Neutrophil (primary cell): Measurements from ENCODE around the gene GALNT7.

ENCODE experiments used
- H3K27ac ChIP-seq: fragments of 200-600 bp; sonication (generic); 2 replicates; pipeline ENCODE4 v1.5.1; 2016; ENCODE audit warnings: mild to moderate bottlenecking, moderate library complexity
- H3K27me3 ChIP-seq: fragments of 200-600 bp; sonication (generic); 2 replicates; pipeline ENCODE4 v1.6.0; 2016; ENCODE audit warnings: mild to moderate bottlenecking
- H3K36me3 ChIP-seq: fragments of 200-600 bp; sonication (generic); 2 replicates; pipeline ENCODE4 v1.5.1; 2017
- H3K4me1 ChIP-seq, 2 experiments: fragments of 200-600 bp in 1 of 2; sonication (generic) in 1 of 2; 1 replicate in 1 of 2; 2 replicates in 1 of 2; pipeline versions ENCODE4 v1.5.1 to v1.6.1; 2013 to 2016; ENCODE audit warnings: low read depth in 1 of 2, low read length in 1 of 2, mild to moderate bottlenecking in 1 of 2, moderate library complexity in 1 of 2; ENCODE audit not compliant: control insufficient read depth in 1 of 2, insufficient read depth in 1 of 2
- H3K4me3 ChIP-seq, 2 experiments: fragments of 200-600 bp in 1 of 2; sonication (generic) in 1 of 2; 1 replicate in 1 of 2; 2 replicates in 1 of 2; pipeline ENCODE4 v1.5.1; 2013 to 2016; ENCODE audit warnings: low read depth in 1 of 2, low read length in 1 of 2, mild to moderate bottlenecking in 1 of 2, moderate library complexity in 1 of 2
- H3K9me3 ChIP-seq: fragments of 200-600 bp; sonication (generic); 2 replicates; pipeline ENCODE4 v1.5.1; 2016
- TF ChIP-seq, protein P1 (sequence below): fragments of 200-600 bp; sonication (generic); IDR thresholded peaks from 2 replicates; pipeline ENCODE4 v1.5.1; 2016; ENCODE audit warnings: antibody characterized with exemption

Gene GALNT7

DNA sequence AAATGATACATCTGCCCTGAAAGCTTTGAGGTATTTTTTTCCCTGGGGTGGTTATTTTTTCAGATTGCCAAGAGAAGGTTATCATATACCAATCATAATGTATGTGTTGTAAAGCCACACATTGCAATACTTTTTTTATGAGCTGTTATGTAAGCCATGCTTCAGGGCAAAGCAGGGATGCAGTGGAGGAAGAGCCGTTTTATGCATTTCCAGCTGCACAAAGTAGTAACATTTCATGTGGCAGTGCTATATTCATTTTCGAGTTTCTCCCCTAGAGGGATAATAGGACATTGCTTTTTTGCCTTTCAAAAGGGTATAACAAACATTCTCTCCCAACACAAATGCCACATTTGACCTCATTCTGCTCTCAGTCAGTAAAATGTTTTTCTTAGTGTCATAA lies 68.5 kb downstream of the GALNT7 start:
- Histone ChIP-seq H3K36me3 (no peaks in the 10 kb centered on the region), H3K4me1 (peaks cover 0 to 8% of the 10 kb centered on the region in 2 experiments), H3K9me3 (no peaks in the 10 kb centered on the region), H3K4me3 (no peak overlapping the region), H3K27me3 (no peaks in the 10 kb centered on the region), H3K27ac (no peak overlapping the region)
- TF ChIP-seq, protein P1, sequence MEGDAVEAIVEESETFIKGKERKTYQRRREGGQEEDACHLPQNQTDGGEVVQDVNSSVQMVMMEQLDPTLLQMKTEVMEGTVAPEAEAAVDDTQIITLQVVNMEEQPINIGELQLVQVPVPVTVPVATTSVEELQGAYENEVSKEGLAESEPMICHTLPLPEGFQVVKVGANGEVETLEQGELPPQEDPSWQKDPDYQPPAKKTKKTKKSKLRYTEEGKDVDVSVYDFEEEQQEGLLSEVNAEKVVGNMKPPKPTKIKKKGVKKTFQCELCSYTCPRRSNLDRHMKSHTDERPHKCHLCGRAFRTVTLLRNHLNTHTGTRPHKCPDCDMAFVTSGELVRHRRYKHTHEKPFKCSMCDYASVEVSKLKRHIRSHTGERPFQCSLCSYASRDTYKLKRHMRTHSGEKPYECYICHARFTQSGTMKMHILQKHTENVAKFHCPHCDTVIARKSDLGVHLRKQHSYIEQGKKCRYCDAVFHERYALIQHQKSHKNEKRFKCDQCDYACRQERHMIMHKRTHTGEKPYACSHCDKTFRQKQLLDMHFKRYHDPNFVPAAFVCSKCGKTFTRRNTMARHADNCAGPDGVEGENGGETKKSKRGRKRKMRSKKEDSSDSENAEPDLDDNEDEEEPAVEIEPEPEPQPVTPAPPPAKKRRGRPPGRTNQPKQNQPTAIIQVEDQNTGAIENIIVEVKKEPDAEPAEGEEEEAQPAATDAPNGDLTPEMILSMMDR, result no peak

DNA sequence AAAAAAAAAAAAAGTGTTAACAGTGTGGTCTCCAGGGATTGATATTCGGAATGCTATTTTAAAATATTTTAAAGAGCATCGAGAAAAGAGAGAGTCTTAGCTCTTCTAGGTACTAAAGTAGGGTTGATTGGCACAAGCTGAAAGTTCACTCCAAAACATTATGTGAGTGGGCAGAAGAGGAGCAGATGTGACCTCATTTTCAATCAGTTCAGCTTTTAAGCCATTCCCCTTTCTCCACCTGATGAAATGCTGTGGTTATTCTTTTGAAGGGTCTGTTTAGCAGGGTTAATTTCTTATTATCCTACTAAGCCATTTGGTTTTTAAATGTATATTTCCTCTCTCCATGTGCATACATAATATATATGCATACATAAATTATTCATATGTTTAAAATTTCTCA lies 69.2 kb downstream of the GALNT7 start:
- TF ChIP-seq, protein P1, result no peak
- Histone ChIP-seq H3K36me3 (no peaks in the 10 kb centered on the region), H3K27ac (no peak overlapping the region), H3K27me3 (no peaks in the 10 kb centered on the region), H3K4me3 (no peak overlapping the region), H3K9me3 (no peaks in the 10 kb centered on the region), H3K4me1 (peaks cover 0 to 8% of the 10 kb centered on the region in 2 experiments)

DNA sequence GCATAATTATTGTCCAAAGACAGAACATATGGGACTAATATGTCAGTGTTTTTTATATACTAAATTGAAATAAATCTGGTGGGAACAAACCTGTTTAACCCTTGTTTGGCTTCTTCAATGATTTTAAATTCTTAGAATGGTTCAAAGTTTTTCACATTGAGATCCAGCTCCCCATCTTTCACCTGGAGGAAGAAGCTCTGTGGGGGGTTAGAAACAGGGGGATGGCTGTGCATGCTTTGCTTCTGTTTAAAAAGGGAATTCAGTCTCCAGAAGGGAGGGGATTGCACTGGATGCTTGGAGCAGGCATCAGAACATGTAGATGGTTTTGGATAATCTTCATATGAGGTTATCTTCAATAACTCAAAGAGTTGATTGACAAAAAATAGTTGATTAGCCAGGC lies 72.1 kb downstream of the GALNT7 start:
- Histone ChIP-seq H3K36me3 (no peaks in the 10 kb centered on the region), H3K9me3 (no peaks in the 10 kb centered on the region), H3K27me3 (no peaks in the 10 kb centered on the region), H3K4me1 (peaks cover 0 to 11% of the 10 kb centered on the region in 2 experiments), H3K27ac (no peak overlapping the region), H3K4me3 (no peak overlapping the region)
- TF ChIP-seq, protein P1, result no peak

DNA sequence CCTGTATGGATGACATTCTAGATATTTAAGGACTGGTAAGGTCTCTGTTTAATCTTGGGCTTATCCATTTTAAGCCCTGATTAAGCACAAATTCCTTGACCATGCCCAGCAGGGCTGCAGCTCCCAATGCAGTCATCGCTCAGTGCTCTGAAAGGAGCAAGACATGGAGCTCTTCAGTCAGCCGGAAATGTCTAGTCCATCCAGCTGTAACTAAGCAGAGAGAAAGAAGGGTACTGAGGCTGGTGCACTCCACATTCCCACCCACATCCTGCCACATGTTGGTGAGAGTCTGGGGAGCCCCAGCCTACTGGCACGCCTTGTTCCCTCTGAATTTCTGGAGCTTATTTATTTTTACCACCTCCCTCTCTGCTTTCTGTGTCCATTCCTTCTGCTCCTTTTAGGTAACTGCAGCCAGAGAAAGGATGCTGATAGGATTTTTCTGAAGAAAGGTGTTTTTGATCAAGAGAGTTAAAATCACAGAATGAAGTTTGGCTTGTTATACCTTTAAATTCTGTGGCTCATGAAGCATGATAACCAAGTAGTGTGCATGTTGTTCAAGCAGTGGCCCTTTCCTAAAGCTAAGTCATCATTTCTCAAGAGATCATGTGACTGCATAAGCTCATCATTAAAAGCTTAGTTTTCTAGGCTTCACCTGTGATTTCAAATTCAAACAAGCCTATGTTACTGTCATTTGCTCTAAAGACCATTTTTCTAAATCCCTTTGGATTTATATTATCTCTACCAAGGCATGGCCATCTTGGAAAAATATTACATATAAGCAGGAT lies 74.0 kb downstream of the GALNT7 start:
- TF ChIP-seq, protein P1, result no peak
- no peaks in the 10 kb centered on the region for H3K9me3 ChIP-seq
- H3K4me3 ChIP-seq, result no peak overlapping the region
- no peak overlapping the region for H3K27ac ChIP-seq
- no peaks in the 10 kb centered on the region for H3K36me3 ChIP-seq
- peaks cover 0 to 6% of the 10 kb centered on the region in 2 experiments for H3K4me1 ChIP-seq
- no peaks in the 10 kb centered on the region for H3K27me3 ChIP-seq

DNA sequence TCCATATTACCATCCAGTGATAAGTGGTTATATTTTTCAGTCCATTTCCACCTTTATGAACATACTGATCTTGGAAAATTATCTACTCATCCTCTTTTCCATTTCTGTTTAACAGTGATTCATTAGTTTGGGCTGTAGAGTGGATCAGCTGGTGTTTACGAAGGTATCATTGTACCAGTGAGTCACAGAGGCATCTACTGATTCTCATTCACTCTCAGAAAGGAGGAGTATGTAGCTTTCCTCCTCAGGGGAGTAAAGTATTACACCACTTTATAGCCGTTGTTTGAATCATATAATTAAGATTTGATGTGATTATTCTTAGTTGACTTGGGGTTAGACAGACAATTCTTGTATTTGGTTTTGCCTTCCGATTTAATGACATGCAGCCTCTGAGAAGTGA lies 74.7 kb downstream of the GALNT7 start:
- TF ChIP-seq, protein P1, result no peak
- no peaks in the 10 kb centered on the region for H3K9me3 ChIP-seq
- H3K27ac ChIP-seq, result no peak overlapping the region
- H3K4me1 ChIP-seq, result peaks cover 0 to 6% of the 10 kb centered on the region in 2 experiments
- no peak overlapping the region for H3K4me3 ChIP-seq
- peaks cover 5% of the 10 kb centered on the region for H3K36me3 ChIP-seq
- H3K27me3 ChIP-seq, result no peaks in the 10 kb centered on the region
